ENCODE results near the gene CEACAM5.

The CEACAM5 gene

DNA sequence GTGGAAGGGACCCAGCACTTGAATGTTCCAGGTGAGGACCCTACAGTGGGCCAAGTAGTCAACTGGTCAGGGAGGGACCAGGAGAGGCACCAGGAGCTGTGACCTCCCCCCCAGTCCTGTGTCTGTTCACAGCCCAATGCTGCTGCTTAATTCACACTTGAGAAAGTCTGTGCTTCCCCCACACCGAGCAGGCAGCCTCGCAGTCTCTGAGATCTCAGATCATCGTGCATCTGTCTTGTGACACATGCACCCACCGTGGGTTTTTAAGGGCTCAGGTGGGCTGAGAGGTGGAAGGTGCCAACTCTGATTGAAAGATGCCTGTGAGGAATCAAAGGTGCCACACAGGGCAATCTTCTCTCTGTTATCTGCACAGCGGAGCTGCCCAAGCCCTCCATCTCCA, 6.2 kb downstream of the CEACAM5 start:
- H3K4me3 ChIP-seq (ENCODE audit: control insufficient read depth, low read depth, low read length), result no peak overlapping the region
- TF ChIP-seq CTCF (IDR thresholded peaks at IDR 0.05; ENCODE audit: control insufficient read depth, insufficient read depth, low read depth, low read length, missing control alignments), result no peak
- no peak for DNase-seq (ENCODE audit: low read depth)

DNA sequence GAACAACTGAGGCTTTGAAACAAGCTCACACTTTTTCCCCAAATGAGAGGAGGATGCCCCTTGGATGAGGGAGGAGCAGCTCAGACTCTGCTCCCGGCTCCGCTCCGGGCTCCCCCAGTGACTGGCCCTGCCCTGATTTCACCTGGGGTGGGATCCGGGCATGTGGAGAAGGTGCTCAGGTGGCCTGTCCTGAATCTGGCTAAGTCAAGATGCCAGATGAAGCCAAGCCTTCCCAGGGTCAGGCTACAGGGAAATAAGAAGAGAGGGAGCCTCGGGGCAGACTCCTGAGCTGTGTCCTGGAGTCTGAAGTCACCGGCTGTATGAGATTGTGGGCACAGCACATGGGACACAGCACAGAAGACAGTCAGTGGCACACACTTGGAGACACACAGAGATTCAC, 10.3 kb downstream of the CEACAM5 start:
- no peak overlapping the region for H3K4me3 ChIP-seq (ENCODE audit: control insufficient read depth, low read depth, low read length)
- no peak for DNase-seq (ENCODE audit: low read depth)
- no peak for TF ChIP-seq CTCF (IDR thresholded peaks at IDR 0.05; ENCODE audit: control insufficient read depth, insufficient read depth, low read depth, low read length, missing control alignments)

- no peak for DNase-seq (ENCODE audit: low read depth)
- no peak overlapping the region for H3K4me3 ChIP-seq (ENCODE audit: control insufficient read depth, low read depth, low read length)
- TF ChIP-seq CTCF (IDR thresholded peaks at IDR 0.05; ENCODE audit: control insufficient read depth, insufficient read depth, low read depth, low read length, missing control alignments), result no peak
Observed at GRCh38 chr19:41720103-41720502, 11.7 kb downstream of the CEACAM5 start.

DNA sequence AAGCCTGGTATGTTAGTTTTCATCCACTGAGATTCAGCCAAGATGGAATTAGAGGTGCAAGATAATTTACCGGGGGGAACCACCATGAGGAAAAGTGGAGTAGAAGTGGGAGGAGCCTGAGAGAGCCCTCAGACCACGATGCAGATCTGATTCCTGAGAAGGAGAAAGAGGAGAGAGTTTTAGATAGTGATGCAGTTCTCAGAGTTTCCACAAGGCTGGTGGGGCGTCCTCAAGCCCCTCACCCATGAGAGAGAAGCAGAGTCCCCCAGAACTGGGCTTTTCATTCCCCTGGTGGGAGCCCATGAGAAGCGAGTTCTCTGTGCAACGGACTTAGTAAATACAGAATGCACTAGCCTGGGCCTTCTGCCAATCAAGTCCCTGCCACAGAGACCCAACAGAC, 18.1 kb downstream of the CEACAM5 start:
- TF ChIP-seq CTCF (IDR thresholded peaks at IDR 0.05; ENCODE audit: control insufficient read depth, insufficient read depth, low read depth, low read length, missing control alignments), result no peak
- DNase-seq (ENCODE audit: low read depth), result no peak
- H3K4me3 ChIP-seq (ENCODE audit: control insufficient read depth, low read depth, low read length), result no peak overlapping the region

- no peak for DNase-seq (ENCODE audit: low read depth)
- no peak for TF ChIP-seq CTCF (IDR thresholded peaks at IDR 0.05; ENCODE audit: control insufficient read depth, insufficient read depth, low read depth, low read length, missing control alignments)
- H3K4me3 ChIP-seq (ENCODE audit: control insufficient read depth, low read depth, low read length), result no peak overlapping the region
Observed at GRCh38 chr19:41734156-41734555, 25.7 kb downstream of the CEACAM5 start.

- H3K4me3 ChIP-seq (ENCODE audit: control insufficient read depth, low read depth, low read length), result no peak overlapping the region
- DNase-seq (ENCODE audit: low read depth), result no peak
- no peak for TF ChIP-seq CTCF (IDR thresholded peaks at IDR 0.05; ENCODE audit: control insufficient read depth, insufficient read depth, low read depth, low read length, missing control alignments)
Observed at GRCh38 chr19:41734585-41734984, 26.2 kb downstream of the CEACAM5 start.

- no peak overlapping the region for H3K4me3 ChIP-seq (ENCODE audit: control insufficient read depth, low read depth, low read length)
- no peak for TF ChIP-seq CTCF (IDR thresholded peaks at IDR 0.05; ENCODE audit: control insufficient read depth, insufficient read depth, low read depth, low read length, missing control alignments)
- no peak for DNase-seq (ENCODE audit: low read depth)
Observed at GRCh38 chr19:41735071-41735600, 26.7 kb downstream of the CEACAM5 start.

Data from AG09309 (cell line).